Measurements from ENCODE around the gene LDLRAD3. TPM values are rescaled to one million over a fixed set of nuclear protein-coding genes. Genes with fewer than 3 reads are reported as not detected.

LDLRAD3 gene
- total RNA-seq, 1 experiment from 2014 or later: 28.1 TPM

- no peaks in the 10 kb centered on the region for H3K9me3 ChIP-seq (ENCODE audit: control insufficient read depth, insufficient read depth, low read depth, low read length)
- ATAC-seq (no peak), DNase-seq (ENCODE audit: low read depth, low spot score) (no peak)
- no TSS peak for BruUV-seq (replicated peaks)
- no peak for TF ChIP-seq POLR2AphosphoS5 (IDR thresholded peaks at IDR 0.05; ENCODE audit: low read depth, low read length)
- no peak for TF ChIP-seq REST (IDR thresholded peaks at IDR 0.05; ENCODE audit: insufficient read depth in 1 of 2, low read depth in 2 of 2, low read length in 1 of 2)
- no peak for TF ChIP-seq TCF7L2 (IDR thresholded peaks at IDR 0.05; ENCODE audit: low read depth, low read length)
- ChIA-PET CTCF (interaction anchor here (0.6 kb wide), 1 partner anchor 195 kb away, joined by 4 read pairs; no protein-coding TSS in a partner anchor), POLR2A (no interaction called here)
- H3K27ac ChIP-seq (ENCODE audit: low read length): no peak overlapping the region
- no peak overlapping the region for H3K4me3 ChIP-seq (ENCODE audit: low read depth in 2 of 2, low read length in 2 of 2)
- H3K36me3 ChIP-seq (ENCODE audit: control insufficient read depth, insufficient read depth, low read length): no peaks in the 10 kb centered on the region
- intact Hi-C loops (cut with micrococcal nuclease; ENCODE audit: unreplicated experiment) (no loop called here), in situ Hi-C loops (cut with HindIII; ENCODE audit: low pct_unique_long_range_greater_than_20kb, low sequenced_read_pairs) (no loop called here)
- no peaks in the 10 kb centered on the region for H3K27me3 ChIP-seq (ENCODE audit: control insufficient read depth, insufficient read depth, low read length)
- H3K4me1 ChIP-seq (ENCODE audit: control insufficient read depth, insufficient read depth, low read length): peaks cover 28% of the 10 kb centered on the region
These were observed 183.7 kb downstream of the LDLRAD3 start for GRCh38 chr11:36127550-36127949.

GRCh38 chr11:36129955-36130354 is 186.1 kb downstream of the LDLRAD3 start:
- TF ChIP-seq REST (IDR thresholded peaks at IDR 0.05; ENCODE audit: insufficient read depth in 1 of 2, low read depth in 2 of 2, low read length in 1 of 2) (no peak), TCF7L2 (IDR thresholded peaks at IDR 0.05; ENCODE audit: low read depth, low read length) (no peak), CTCF (IDR thresholded peaks at IDR 0.05) (no peak), POLR2AphosphoS5 (IDR thresholded peaks at IDR 0.05; ENCODE audit: low read depth, low read length) (no peak), SIN3A (IDR thresholded peaks at IDR 0.05; ENCODE audit: borderline replicate concordance, insufficient read depth, low read depth, low read length) (no peak)
- ATAC-seq (no peak), DNase-seq (ENCODE audit: low read depth, low spot score) (no peak)
- no peak overlapping the region for H3K4me3 ChIP-seq (ENCODE audit: low read depth in 2 of 2, low read length in 2 of 2)
- intact Hi-C loops (cut with micrococcal nuclease; ENCODE audit: unreplicated experiment): loop anchor here (10.0 kb wide), 1 partner anchor 305 kb away; no protein-coding TSS in a partner anchor
- H3K9me3 ChIP-seq (ENCODE audit: control insufficient read depth, insufficient read depth, low read depth, low read length): no peaks in the 10 kb centered on the region
- in situ Hi-C loops (cut with HindIII; ENCODE audit: low pct_unique_long_range_greater_than_20kb, low sequenced_read_pairs): no loop called here
- POLR2A ChIA-PET: no interaction called here
- no peaks in the 10 kb centered on the region for H3K36me3 ChIP-seq (ENCODE audit: control insufficient read depth, insufficient read depth, low read length)
- no TSS peak for BruUV-seq (replicated peaks)
- H3K4me1 ChIP-seq (ENCODE audit: control insufficient read depth, insufficient read depth, low read length): peaks cover 10% of the 10 kb centered on the region; the same call in 1 of the 2 replicates
- CTCF ChIA-PET: interaction anchor here (4.1 kb wide), 1 partner anchor 308 kb away, joined by 36 read pairs; no protein-coding TSS in a partner anchor
- H3K27ac ChIP-seq (ENCODE audit: low read length): no peak overlapping the region
- H3K27me3 ChIP-seq (ENCODE audit: control insufficient read depth, insufficient read depth, low read length): no peaks in the 10 kb centered on the region

Measured in Panc1 (cell line).